ENCODE results near the gene LDHB. TPM values are rescaled to one million over a fixed set of nuclear protein-coding genes. Genes with fewer than 3 reads are reported as not detected.
A peak's percentile ranks its signal among the peaks of the same experiment; 100 is the strongest.

Gene LDHB
- total RNA-seq, 1 donor from 2014 or later: 775 TPM

DNA sequence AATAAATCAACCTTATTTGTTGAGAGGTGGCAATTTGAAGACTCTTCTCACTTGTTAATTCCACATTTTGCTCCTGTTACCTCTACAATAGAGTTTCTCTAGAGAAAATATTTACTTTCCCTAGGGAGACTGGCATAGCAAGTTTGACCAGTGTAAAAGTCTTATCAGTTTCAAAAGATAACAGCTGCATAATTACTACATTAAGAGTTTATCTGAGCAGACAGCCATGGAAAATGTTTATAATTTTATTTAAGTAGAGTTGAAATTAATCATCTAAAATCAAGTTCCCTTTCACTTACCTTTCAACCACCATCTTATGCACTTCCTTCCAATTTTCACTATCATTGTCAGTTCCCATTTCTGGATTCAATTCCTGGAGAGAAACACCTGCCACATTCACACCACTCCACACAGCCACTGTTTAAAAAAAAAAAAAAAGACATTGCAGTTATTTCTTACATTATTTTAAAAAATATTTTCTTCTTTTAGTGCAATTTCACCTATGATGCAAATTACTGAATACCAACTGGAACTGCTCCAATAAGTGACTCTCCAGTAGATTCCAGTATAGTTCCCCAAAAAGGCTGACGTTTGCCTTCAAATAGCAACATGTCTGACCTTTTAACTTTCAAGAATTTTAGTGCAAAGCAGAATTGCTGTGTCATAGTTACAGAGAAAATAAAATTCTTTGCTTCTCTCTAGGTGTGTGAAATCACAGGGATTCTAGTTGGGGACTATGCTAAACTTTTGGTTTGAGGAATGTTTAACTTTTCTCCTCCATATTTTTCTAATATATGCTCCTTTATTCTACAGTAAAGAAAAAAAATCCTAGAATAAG lies 19.4 kb downstream of the LDHB start:
- Histone ChIP-seq H3K27ac (ENCODE audit: low read depth, low read length) (peak overlapping the region; percentile 27), H3K9me3 (ENCODE audit: insufficient read depth, low read depth, low read length) (no peaks in the 10 kb centered on the region), H4K20me1 (ENCODE audit: insufficient read depth, low read length) (peaks cover 21% of the 10 kb centered on the region), H3K4me1 (ENCODE audit: insufficient read depth, low read length) (no peaks in the 10 kb centered on the region), H3K4me3 (ENCODE audit: insufficient read depth, low read depth, low read length) (no peak overlapping the region), H3K4me2 (ENCODE audit: low read length) (no peak overlapping the region), H2AFZ (ENCODE audit: low read depth, low read length) (no peak overlapping the region), H3K27me3 (ENCODE audit: insufficient read depth, low read length) (no peaks in the 10 kb centered on the region), H3K9ac (ENCODE audit: low read length) (no peak overlapping the region), H3K79me2 (ENCODE audit: insufficient read depth, low read length) (peaks cover 32% of the 10 kb centered on the region), H3K36me3 (ENCODE audit: insufficient read depth, low read length) (peaks cover 68% of the 10 kb centered on the region)
- H3K4me3 Mint-ChIP-seq (ENCODE audit: unreplicated experiment): no peak overlapping the region
- no peak for FAIRE-seq
- H3K27me3 Mint-ChIP-seq (ENCODE audit: low read depth, unreplicated experiment): no peaks in the 10 kb centered on the region
- peaks cover 15% of the 10 kb centered on the region for H3K36me3 Mint-ChIP-seq (ENCODE audit: low read depth, unreplicated experiment)
- no peak for TF ChIP-seq EZH2 (IDR thresholded peaks at IDR 0.05; ENCODE audit: insufficient read depth, low read length)
- TF ChIP-seq, protein P1, sequence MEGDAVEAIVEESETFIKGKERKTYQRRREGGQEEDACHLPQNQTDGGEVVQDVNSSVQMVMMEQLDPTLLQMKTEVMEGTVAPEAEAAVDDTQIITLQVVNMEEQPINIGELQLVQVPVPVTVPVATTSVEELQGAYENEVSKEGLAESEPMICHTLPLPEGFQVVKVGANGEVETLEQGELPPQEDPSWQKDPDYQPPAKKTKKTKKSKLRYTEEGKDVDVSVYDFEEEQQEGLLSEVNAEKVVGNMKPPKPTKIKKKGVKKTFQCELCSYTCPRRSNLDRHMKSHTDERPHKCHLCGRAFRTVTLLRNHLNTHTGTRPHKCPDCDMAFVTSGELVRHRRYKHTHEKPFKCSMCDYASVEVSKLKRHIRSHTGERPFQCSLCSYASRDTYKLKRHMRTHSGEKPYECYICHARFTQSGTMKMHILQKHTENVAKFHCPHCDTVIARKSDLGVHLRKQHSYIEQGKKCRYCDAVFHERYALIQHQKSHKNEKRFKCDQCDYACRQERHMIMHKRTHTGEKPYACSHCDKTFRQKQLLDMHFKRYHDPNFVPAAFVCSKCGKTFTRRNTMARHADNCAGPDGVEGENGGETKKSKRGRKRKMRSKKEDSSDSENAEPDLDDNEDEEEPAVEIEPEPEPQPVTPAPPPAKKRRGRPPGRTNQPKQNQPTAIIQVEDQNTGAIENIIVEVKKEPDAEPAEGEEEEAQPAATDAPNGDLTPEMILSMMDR (IDR thresholded peaks at IDR 0.05; ENCODE audit: insufficient read depth, low read depth, low read length): no peak
- no peaks in the 10 kb centered on the region for H3K9me3 Mint-ChIP-seq (ENCODE audit: unreplicated experiment)
- DNase-seq (ENCODE audit: low read depth): peak; percentile 17
- H3K4me1 Mint-ChIP-seq (ENCODE audit: low read depth, unreplicated experiment): peaks cover 16% of the 10 kb centered on the region
- peak overlapping the region; percentile 34 for H3K27ac Mint-ChIP-seq (ENCODE audit: unreplicated experiment)

DNA sequence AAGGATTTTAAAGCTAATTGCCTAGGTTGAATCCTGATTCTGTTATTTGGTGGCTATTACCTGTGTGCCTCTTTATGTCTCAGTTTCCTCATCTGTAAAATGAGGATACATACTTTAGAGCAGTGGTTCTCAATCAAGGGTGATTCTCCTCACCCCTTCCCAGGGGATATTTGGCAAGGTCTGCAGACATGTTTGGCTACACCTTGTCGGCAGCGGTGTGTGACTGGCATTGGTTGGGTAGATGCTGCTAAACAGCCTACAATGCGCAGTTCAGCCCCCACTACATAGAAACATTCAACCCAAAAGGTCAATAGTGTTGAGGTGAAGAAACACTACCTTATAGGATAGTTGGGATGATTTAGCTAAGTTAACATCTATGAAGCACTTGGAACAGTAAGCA lies 23.4 kb downstream of the LDHB start:
- H3K4me3 ChIP-seq (ENCODE audit: insufficient read depth, low read depth, low read length): no peak overlapping the region
- no peak for TF ChIP-seq EZH2 (IDR thresholded peaks at IDR 0.05; ENCODE audit: insufficient read depth, low read length)
- TF ChIP-seq, protein P1 (IDR thresholded peaks at IDR 0.05; ENCODE audit: insufficient read depth, low read depth, low read length): no peak
- peaks cover 4% of the 10 kb centered on the region for H3K36me3 Mint-ChIP-seq (ENCODE audit: low read depth, unreplicated experiment)
- no peaks in the 10 kb centered on the region for H3K9me3 Mint-ChIP-seq (ENCODE audit: unreplicated experiment)
- H4K20me1 ChIP-seq (ENCODE audit: insufficient read depth, low read length): peaks cover 9% of the 10 kb centered on the region
- FAIRE-seq (no peak), DNase-seq (ENCODE audit: low read depth) (no peak)
- H3K4me1 ChIP-seq (ENCODE audit: insufficient read depth, low read length): no peaks in the 10 kb centered on the region
- no peak overlapping the region for H3K4me3 Mint-ChIP-seq (ENCODE audit: unreplicated experiment)
- H3K9ac ChIP-seq (ENCODE audit: low read length): no peak overlapping the region
- no peaks in the 10 kb centered on the region for H3K9me3 ChIP-seq (ENCODE audit: insufficient read depth, low read depth, low read length)
- no peak overlapping the region for H3K27ac Mint-ChIP-seq (ENCODE audit: unreplicated experiment)
- peaks cover 2% of the 10 kb centered on the region for H3K79me2 ChIP-seq (ENCODE audit: insufficient read depth, low read length)
- no peaks in the 10 kb centered on the region for H3K27me3 ChIP-seq (ENCODE audit: insufficient read depth, low read length)
- peaks cover 4% of the 10 kb centered on the region for H3K4me1 Mint-ChIP-seq (ENCODE audit: low read depth, unreplicated experiment)
- H3K4me2 ChIP-seq (ENCODE audit: low read length): no peak overlapping the region
- no peak overlapping the region for H3K27ac ChIP-seq (ENCODE audit: low read depth, low read length)
- no peaks in the 10 kb centered on the region for H3K27me3 Mint-ChIP-seq (ENCODE audit: low read depth, unreplicated experiment)
- peaks cover 39% of the 10 kb centered on the region for H3K36me3 ChIP-seq (ENCODE audit: insufficient read depth, low read length)
- no peak overlapping the region for H2AFZ ChIP-seq (ENCODE audit: low read depth, low read length)

DNA sequence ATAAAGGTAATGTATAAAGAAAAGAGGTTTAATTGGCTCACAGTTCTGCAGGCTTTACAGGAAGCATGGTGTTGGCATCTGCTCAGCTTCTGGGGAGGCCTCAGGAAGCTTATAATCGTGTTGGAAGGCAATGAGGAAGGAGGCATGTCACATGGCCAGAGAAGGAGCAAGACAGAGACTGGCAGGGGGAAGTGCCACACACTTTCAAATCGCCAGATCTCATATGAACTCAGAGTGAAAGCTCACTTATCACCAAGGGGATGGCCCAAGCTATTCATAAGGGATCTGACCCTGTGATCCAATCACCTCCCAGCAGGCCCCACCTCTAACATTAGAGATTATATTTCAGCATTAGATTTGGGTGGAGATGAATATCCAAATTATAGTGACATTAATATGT lies 26.3 kb downstream of the LDHB start:
- no peak overlapping the region for H3K4me3 ChIP-seq (ENCODE audit: insufficient read depth, low read depth, low read length)
- H3K9me3 ChIP-seq (ENCODE audit: insufficient read depth, low read depth, low read length): no peaks in the 10 kb centered on the region
- FAIRE-seq (no peak), DNase-seq (ENCODE audit: low read depth) (no peak)
- Mint-ChIP-seq H3K4me3 (ENCODE audit: unreplicated experiment) (no peak overlapping the region), H3K4me1 (ENCODE audit: low read depth, unreplicated experiment) (no peaks in the 10 kb centered on the region), H3K36me3 (ENCODE audit: low read depth, unreplicated experiment) (peaks cover 5% of the 10 kb centered on the region), H3K9me3 (ENCODE audit: unreplicated experiment) (peaks cover 3% of the 10 kb centered on the region), H3K27ac (ENCODE audit: unreplicated experiment) (no peak overlapping the region), H3K27me3 (ENCODE audit: low read depth, unreplicated experiment) (no peaks in the 10 kb centered on the region)
- H4K20me1 ChIP-seq (ENCODE audit: insufficient read depth, low read length): peaks cover 9% of the 10 kb centered on the region
- H3K4me1 ChIP-seq (ENCODE audit: insufficient read depth, low read length): no peaks in the 10 kb centered on the region
- H3K27ac ChIP-seq (ENCODE audit: low read depth, low read length): no peak overlapping the region
- TF ChIP-seq EZH2 (IDR thresholded peaks at IDR 0.05; ENCODE audit: insufficient read depth, low read length): no peak
- TF ChIP-seq, protein P1 (IDR thresholded peaks at IDR 0.05; ENCODE audit: insufficient read depth, low read depth, low read length): no peak
- no peaks in the 10 kb centered on the region for H3K27me3 ChIP-seq (ENCODE audit: insufficient read depth, low read length)
- no peak overlapping the region for H3K4me2 ChIP-seq (ENCODE audit: low read length)
- no peaks in the 10 kb centered on the region for H3K79me2 ChIP-seq (ENCODE audit: insufficient read depth, low read length)
- H2AFZ ChIP-seq (ENCODE audit: low read depth, low read length): no peak overlapping the region
- H3K9ac ChIP-seq (ENCODE audit: low read length): no peak overlapping the region
- peaks cover 21% of the 10 kb centered on the region for H3K36me3 ChIP-seq (ENCODE audit: insufficient read depth, low read length)

Data from astrocyte (in vitro differentiated cells and primary cell).